H1 (cell line): Measurements from ENCODE around the gene ADAM19. TPM values are rescaled to one million over a fixed set of nuclear protein-coding genes. Genes with fewer than 3 reads are reported as not detected.

Experiments
- CTCF ChIA-PET: fragments of 300-600 bp; sonication (Branson Sonifier 250); formaldehyde crosslinking; loops from one replicate; lab custom pipeline; 2021; ENCODE audit not compliant: partially characterized antibody; lab: Charles Lee
- POLR2A ChIA-PET: fragments of 300-600 bp; sonication (Branson Sonifier 250); formaldehyde crosslinking; loops from one replicate; lab custom pipeline; 2021; ENCODE audit warnings: inconsistent platforms; ENCODE audit not compliant: partially characterized antibody; lab: Charles Lee
- DNase-seq, 2 experiments: peaks; one replicate each; pipeline versions ENCODE4 v3.0.0 to v3.0.0-alpha.2; 2010 to 2022; ENCODE audit warnings: low spot score in 2 of 2, low read depth in 1 of 2, mixed read lengths in 1 of 2
- FAIRE-seq: peaks from 2 replicates; lab custom pipeline; 2011; peaks lifted over from hg19 to GRCh38; lab: Jason Lieb, UNC
- H2AFZ ChIP-seq: 2 replicates; pipeline ENCODE4 v1.8.1; 2012; ENCODE audit warnings: low read length, inconsistent platforms
- H2AK5ac ChIP-seq: 2 replicates; pipeline ENCODE4 v1.6.1; 2013; ENCODE audit warnings: low read depth, low read length
- H2BK120ac ChIP-seq: replicated peaks from 2 replicates; pipeline ENCODE3; 2013; ENCODE audit warnings: low read depth, low read length, inconsistent platforms
- H2BK12ac ChIP-seq: 2 replicates; pipeline ENCODE4 v1.6.1; 2013; ENCODE audit warnings: low read depth, low read length
- H2BK15ac ChIP-seq: 2 replicates; pipeline ENCODE4 v1.6.1; 2013; ENCODE audit warnings: low read length
- H2BK20ac ChIP-seq: 2 replicates; pipeline ENCODE4 v1.6.1; 2013; ENCODE audit warnings: low read length
- H2BK5ac ChIP-seq: 2 replicates; pipeline ENCODE4 v1.6.1; 2013; ENCODE audit warnings: low read depth, low read length
- H3K14ac ChIP-seq: 2 replicates; pipeline ENCODE4 v1.6.1; 2013; ENCODE audit warnings: inconsistent platforms; ENCODE audit not compliant: insufficient read length
- H3K18ac ChIP-seq: 2 replicates; pipeline ENCODE4 v1.6.1; 2013; ENCODE audit warnings: low read length; ENCODE audit errors: extremely low read depth
- H3K23ac ChIP-seq: 2 replicates; pipeline ENCODE4 v1.6.1; 2013; ENCODE audit warnings: inconsistent platforms; ENCODE audit not compliant: insufficient read length
- H3K23me2 ChIP-seq: 2 replicates; pipeline ENCODE4 v1.6.1; 2013; ENCODE audit warnings: low read depth, low read length
- H3K27ac ChIP-seq: 2 replicates; pipeline ENCODE4 v1.6.1; 2011; ENCODE audit warnings: low read depth, low read length, inconsistent platforms
- H3K27me3 ChIP-seq, 4 experiments: replicated peaks in 1 of 4; 1 replicate in 1 of 4; 2 replicates in 3 of 4; pipeline versions ENCODE4 v1.6.1 to v1.8.1; 2011 to 2013; ENCODE audit warnings: low read length in 3 of 4, mild to moderate bottlenecking in 3 of 4, inconsistent platforms in 2 of 4, mixed read lengths in 2 of 4, moderate library complexity in 1 of 4; ENCODE audit not compliant: control insufficient read depth in 3 of 4, insufficient read depth in 3 of 4; ENCODE audit errors: extremely low read depth in 1 of 4
- H3K36me3 ChIP-seq, 4 experiments: 2 replicates each; pipeline versions ENCODE4 v1.6.1 to v1.8.1; 2011 to 2013; ENCODE audit warnings: mild to moderate bottlenecking in 4 of 4, low read length in 3 of 4, moderate library complexity in 2 of 4, control low read depth in 1 of 4, inconsistent platforms in 1 of 4; ENCODE audit not compliant: insufficient read depth in 4 of 4, control insufficient read depth in 2 of 4
- H3K4ac ChIP-seq: replicated peaks from 2 replicates; pipeline ENCODE3; 2013; ENCODE audit warnings: low read length, low read depth, mixed read lengths, inconsistent platforms; ENCODE audit not compliant: insufficient read length
- H3K4me1 ChIP-seq, 4 experiments: replicated peaks in 1 of 4; 1 replicate in 1 of 4; 2 replicates in 3 of 4; pipeline versions ENCODE4 v1.6.1 to v1.8.1; 2011 to 2013; ENCODE audit warnings: low read length in 3 of 4, inconsistent platforms in 2 of 4, mixed read lengths in 1 of 4; ENCODE audit not compliant: insufficient read depth in 4 of 4, control insufficient read depth in 3 of 4
- H3K4me2 ChIP-seq, 2 experiments: 2 replicates each; pipeline versions ENCODE4 v1.6.1 to v1.8.1; 2011 to 2013; ENCODE audit warnings: low read depth in 2 of 2, low read length in 2 of 2, control low read depth in 1 of 2, inconsistent platforms in 1 of 2, mild to moderate bottlenecking in 1 of 2; ENCODE audit not compliant: insufficient read depth in 1 of 2
- H3K4me3 ChIP-seq, 4 experiments: fragments of 200-600, 300-600 bp in 1 of 4; sonication (generic), shearing (Covaris generic), sonication (Bioruptor Twin) in 1 of 4; 2 replicates each; pipeline versions ENCODE4 v1.5.1 to v1.8.1; 2011 to 2016; ENCODE audit warnings: low read length in 4 of 4, low read depth in 3 of 4, control low read depth in 2 of 4, inconsistent platforms in 2 of 4, mild to moderate bottlenecking in 2 of 4, mixed read lengths in 1 of 4, moderate library complexity in 1 of 4; ENCODE audit not compliant: insufficient read depth in 2 of 4; ENCODE audit errors: extremely low read depth in 1 of 4
- H3K56ac ChIP-seq: replicated peaks from 2 replicates; pipeline ENCODE3; 2013; ENCODE audit warnings: low read depth, mild to moderate bottlenecking, mixed read lengths, low read length, inconsistent platforms; ENCODE audit not compliant: insufficient read length
- H3K79me1 ChIP-seq: 2 replicates; pipeline ENCODE4 v1.6.1; 2013; ENCODE audit warnings: low read depth, low read length, control low read depth
- H3K79me2 ChIP-seq, 2 experiments: 2 replicates each; pipeline versions ENCODE4 v1.6.1 to v1.8.1; 2012 to 2013; ENCODE audit warnings: low read length in 2 of 2, mild to moderate bottlenecking in 2 of 2, inconsistent platforms in 1 of 2; ENCODE audit not compliant: insufficient read depth in 2 of 2, control insufficient read depth in 1 of 2
- H3K9ac ChIP-seq, 4 experiments: replicated peaks in 1 of 4; 1 replicate in 1 of 4; 2 replicates in 3 of 4; pipeline versions ENCODE4 v1.6.1 to v1.8.1; 2011 to 2013; ENCODE audit warnings: low read depth in 3 of 4, low read length in 3 of 4, control low read depth in 2 of 4, mild to moderate bottlenecking in 2 of 4, moderate library complexity in 2 of 4, inconsistent platforms in 1 of 4; ENCODE audit errors: extremely low read depth in 1 of 4
- H3K9me3 ChIP-seq, 2 experiments: 2 replicates each; pipeline versions ENCODE4 v1.6.1 to v1.8.1; 2012 to 2013; ENCODE audit warnings: mild to moderate bottlenecking in 2 of 2, moderate library complexity in 2 of 2, control low read depth in 1 of 2, inconsistent platforms in 1 of 2, low read depth in 1 of 2, low read length in 1 of 2, mixed read lengths in 1 of 2; ENCODE audit not compliant: insufficient read depth in 2 of 2
- H4K20me1 ChIP-seq, 2 experiments: replicated peaks in 1 of 2; 2 replicates each; pipeline versions ENCODE3 to v1.8.1; 2011 to 2013; ENCODE audit warnings: inconsistent platforms in 2 of 2, low read length in 2 of 2, mild to moderate bottlenecking in 1 of 2; ENCODE audit not compliant: insufficient read depth in 2 of 2, control insufficient read depth in 1 of 2
- H4K5ac ChIP-seq: 2 replicates; pipeline ENCODE4 v1.6.1; 2013; ENCODE audit warnings: low read length, low read depth, mixed read lengths, inconsistent platforms; ENCODE audit not compliant: insufficient read length
- H4K8ac ChIP-seq: 2 replicates; pipeline ENCODE4 v1.8.0; 2013; ENCODE audit warnings: mild to moderate bottlenecking, moderate library complexity, low read length, inconsistent platforms; ENCODE audit not compliant: insufficient read depth; ENCODE audit errors: extremely low read depth
- H4K91ac ChIP-seq: replicated peaks from 2 replicates; pipeline ENCODE3; 2013; ENCODE audit warnings: low read length, mixed read lengths, inconsistent platforms; ENCODE audit not compliant: insufficient read length
- BACH1 ChIP-seq: IDR thresholded peaks from 2 replicates; pipeline ENCODE4 v1.6.1; 2012; ENCODE audit warnings: low read length, improper control_type of control experiment
- FOSL1 ChIP-seq: IDR thresholded peaks from 2 replicates; pipeline ENCODE4 v1.6.1; 2011; ENCODE audit warnings: mild to moderate bottlenecking, low read depth, low read length, moderate library complexity; ENCODE audit not compliant: insufficient read depth
- HDAC2 ChIP-seq, 2 experiments: fragments of 300-600 bp in 1 of 2; sonication (generic) in 1 of 2; IDR thresholded peaks; 2 replicates each; pipeline ENCODE4 v1.6.1; 2011 to 2012; ENCODE audit warnings: low read depth in 2 of 2, low read length in 2 of 2, mild to moderate bottlenecking in 2 of 2, moderate library complexity in 2 of 2, borderline replicate concordance in 1 of 2, inconsistent platforms in 1 of 2
- HDAC6 ChIP-seq: IDR thresholded peaks from one replicate; pipeline ENCODE4 v1.7.1; 2012; ENCODE audit warnings: low read depth, mild to moderate bottlenecking, inconsistent platforms, low read length, moderate library complexity
- KDM4A ChIP-seq: IDR thresholded peaks from one replicate; pipeline ENCODE4 v1.7.1; 2012; ENCODE audit warnings: low read depth, mild to moderate bottlenecking, moderate library complexity, low read length, inconsistent platforms; ENCODE audit not compliant: severe bottlenecking
- KDM5A ChIP-seq: fragments of 200-600 bp; IDR thresholded peaks from 2 replicates; pipeline ENCODE4 v1.7.1; 2012; ENCODE audit warnings: mild to moderate bottlenecking, low read length, inconsistent platforms, mixed read lengths
- NANOG ChIP-seq: IDR thresholded peaks from 2 replicates; pipeline ENCODE4 v1.6.1; 2011; ENCODE audit warnings: low read length, low read depth, mild to moderate bottlenecking, inconsistent platforms; ENCODE audit not compliant: insufficient read depth, poor library complexity, severe bottlenecking
- PHF8 ChIP-seq: fragments of 200-600 bp; sonication (generic); conservative IDR thresholded peaks from 2 replicates; pipeline ENCODE4 v1.7.1; 2012; ENCODE audit warnings: low read depth, mild to moderate bottlenecking, inconsistent platforms, low read length, moderate library complexity
- SAP30 ChIP-seq: fragments of 300-600 bp; sonication (generic); IDR thresholded peaks from 2 replicates; pipeline ENCODE4 v1.7.1; 2012; ENCODE audit warnings: low read length, moderate library complexity, mild to moderate bottlenecking, inconsistent platforms; ENCODE audit not compliant: insufficient read depth, insufficient replicate concordance
- SP1 ChIP-seq: IDR thresholded peaks from 2 replicates; pipeline ENCODE4 v1.6.1; 2011; ENCODE audit warnings: low read depth, low read length
- SUZ12 ChIP-seq: fragments of 200-600 bp; sonication (generic); IDR thresholded peaks from 2 replicates; pipeline ENCODE4 v1.6.1; 2012; ENCODE audit warnings: mild to moderate bottlenecking, inconsistent platforms, low read length, moderate library complexity, mixed read lengths
- WGBS, 2 experiments: shearing (Covaris generic) in 1 of 2; methylation state at CpG; one replicate each; pipeline versions ENCODE4 v1.1.6 to v1.1.7; 2013 to 2015; ENCODE audit warnings: low lambda C conversion rate in 2 of 2, mixed read lengths in 2 of 2, inconsistent platforms in 1 of 2, low coverage in 1 of 2, missing lambda C conversion rate in 1 of 2; ENCODE audit not compliant: insufficient replicate concordance in 2 of 2, insufficient coverage in 1 of 2, insufficient read length in 1 of 2; ENCODE audit errors: extremely low coverage in 1 of 2, missing lambda C conversion rate in 1 of 2; 5-methylcytosine and 5-hydroxymethylcytosine counted together
- polyA plus RNA-seq, 7 experiments: library from polyadenylated mRNA; depleted of rRNA in 3 of 7; stranded (reverse) in 5 of 7; unstranded in 2 of 7; fragments of >200 nt in 5 of 7; fragments of 200-250 nt in 2 of 7; gene quantifications; 1 replicate in 5 of 7; 2 replicates in 1 of 7; 4 replicates in 1 of 7; pipeline versions ENCODE4 v1.2.1 to v1.2.3, GENCODE V29; 2011 to 2013; ENCODE audit warnings: missing spikeins in 2 of 7, mixed read lengths in 2 of 7
- total RNA-seq: library from RNA; stranded (reverse); fragmentation: NEBNext Ultra II Directional; extraction: Animal tissue kit (Norgen Biotek cat#: 25700); gene quantifications from 2 replicates; pipeline ENCODE4 v1.2.1, GENCODE V29; 2021
- TF ChIP-seq, protein P1 (sequence below): IDR thresholded peaks from 2 replicates; pipeline ENCODE4 v1.6.1; 2012; ENCODE audit warnings: low read length, inconsistent platforms

Gene ADAM19
- total and polyA plus RNA-seq, 2 of the 8 experiments (the other 6 are each of a cell fraction or from before 2014, with no cell fraction given), result 6.5 to 22.7 TPM

DNA sequence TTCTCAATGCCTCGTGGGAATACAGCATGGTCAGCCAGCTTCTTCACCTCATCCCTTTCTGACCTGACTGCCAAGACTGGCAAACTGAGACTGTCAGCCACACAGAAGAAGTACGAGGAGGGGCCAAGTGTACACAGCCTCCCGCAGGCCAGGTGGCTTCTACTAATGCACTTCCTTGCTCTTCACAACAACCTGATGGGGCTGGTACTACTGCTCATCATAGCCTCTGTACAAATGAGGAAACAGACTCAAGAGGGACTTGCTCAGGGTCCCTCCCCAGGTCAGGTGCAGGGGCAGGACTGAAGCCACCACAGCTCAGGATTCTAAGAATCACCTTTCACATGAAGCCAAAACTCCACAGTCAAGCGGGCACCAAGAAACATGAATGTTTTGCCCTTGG lies 94.3 kb downstream of the ADAM19 start:
- Histone ChIP-seq H2BK120ac (no peak overlapping the region), H4K91ac (no peak overlapping the region), H2BK12ac (no peak overlapping the region), H2AK5ac (no peak overlapping the region), H3K4ac (no peak overlapping the region), H2BK5ac (no peak overlapping the region), H3K36me3 (no peaks in the 10 kb centered on the region; a peak in 1 of 8 replicates), H3K23ac (no peak overlapping the region), H2AFZ (no peak overlapping the region), H3K27ac (no peak overlapping the region), H3K14ac (no peak overlapping the region), H3K79me1 (no peaks in the 10 kb centered on the region), H3K9me3 (no peaks in the 10 kb centered on the region), H3K23me2 (no peaks in the 10 kb centered on the region), H4K5ac (no peak overlapping the region), H3K4me3 (no peak overlapping the region), H2BK20ac (no peak overlapping the region), H3K27me3 (no peaks in the 10 kb centered on the region), H4K8ac (no peak overlapping the region), H3K56ac (no peak overlapping the region), H3K4me2 (no peak overlapping the region), H3K4me1 (peaks cover 0 to 2% (median 0%) of the 10 kb centered on the region in 4 experiments; a peak in 3 of 7 replicates), H3K79me2 (no peaks in the 10 kb centered on the region), H3K18ac (no peak overlapping the region), H2BK15ac (no peak overlapping the region), H3K9ac (peak overlapping the region in 1 of 4 experiments; percentile 18; a peak in 1 of 7 replicates), H4K20me1 (peaks cover 0 to 2% of the 10 kb centered on the region in 2 experiments)
- CTCF ChIA-PET, result interaction anchor here (0.6 to 3.0 kb wide), 11 partner anchors 11 to 281 kb away, joined by 3 to 39 read pairs (median 5); no protein-coding TSS in a partner anchor
- 87% methylated on average over 4 of the region's 4 CpGs; no CpG with 5 or more reads in 1 of the 2 experiments for WGBS, 2 experiments
- no peak for DNase-seq
- no peak for FAIRE-seq
- POLR2A ChIA-PET, result no interaction called here
- TF ChIP-seq HDAC6 (no peak), NANOG (no peak), PHF8 (no peak), SUZ12 (no peak), FOSL1 (no peak), HDAC2 (IDR thresholded peaks at IDR 0.05; ENCODE audit: borderline replicate concordance in 1 of 2, low read depth in 2 of 2, low read length in 2 of 2) (no peak), SP1 (no peak), KDM5A (no peak), KDM4A (no peak), SAP30 (no peak), BACH1 (no peak)
- TF ChIP-seq, protein P1, sequence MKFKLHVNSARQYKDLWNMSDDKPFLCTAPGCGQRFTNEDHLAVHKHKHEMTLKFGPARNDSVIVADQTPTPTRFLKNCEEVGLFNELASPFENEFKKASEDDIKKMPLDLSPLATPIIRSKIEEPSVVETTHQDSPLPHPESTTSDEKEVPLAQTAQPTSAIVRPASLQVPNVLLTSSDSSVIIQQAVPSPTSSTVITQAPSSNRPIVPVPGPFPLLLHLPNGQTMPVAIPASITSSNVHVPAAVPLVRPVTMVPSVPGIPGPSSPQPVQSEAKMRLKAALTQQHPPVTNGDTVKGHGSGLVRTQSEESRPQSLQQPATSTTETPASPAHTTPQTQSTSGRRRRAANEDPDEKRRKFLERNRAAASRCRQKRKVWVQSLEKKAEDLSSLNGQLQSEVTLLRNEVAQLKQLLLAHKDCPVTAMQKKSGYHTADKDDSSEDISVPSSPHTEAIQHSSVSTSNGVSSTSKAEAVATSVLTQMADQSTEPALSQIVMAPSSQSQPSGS, result no peak
